ENCODE measurements around the gene CFDP1. TPM values are rescaled to one million over a fixed set of nuclear protein-coding genes. Genes with fewer than 3 reads are reported as not detected.
A peak's percentile ranks its signal among the peaks of the same experiment; 100 is the strongest.

The CFDP1 gene
- polyA plus RNA-seq, 2 of the 4 experiments (the other 2 are of a cell fraction), result 70.2 to 72.8 TPM

- FAIRE-seq, result no peak
- ATAC-seq, result no peak
- H3K4me3 ChIP-seq, result no peak overlapping the region
- TF ChIP-seq PHF8 (IDR thresholded peaks at IDR 0.05; ENCODE audit: borderline replicate concordance, low read depth), result no peak
- TF ChIP-seq SMC3 (IDR thresholded peaks at IDR 0.05), result no peak
- no peak for TF ChIP-seq JUN (IDR thresholded peaks at IDR 0.05)
- no peak for TF ChIP-seq MAX (IDR thresholded peaks at IDR 0.05)
- TF ChIP-seq EHF (CRISPR knock-in tag; IDR thresholded peaks at IDR 0.05), result no peak
- TF ChIP-seq PBX3 (IDR thresholded peaks at IDR 0.05), result no peak
- no peak for TF ChIP-seq HES2 (IDR thresholded peaks at IDR 0.05)
- DNase-seq (ENCODE audit: low read depth in 1 of 2, low spot score in 1 of 2), result no peak
- peaks cover 21% of the 10 kb centered on the region; the same call in 2 of the 3 replicates for H3K4me1 ChIP-seq
- WGBS (ENCODE audit: missing lambda C conversion rate), result 80% methylated on average over 3 of the region's 3 CpGs
- ChIA-PET CTCF (interaction anchor here (0.7 to 3.7 kb wide), 4 partner anchors 13 to 138 kb away, joined by 3 to 21 read pairs (median 3); no protein-coding TSS in a partner anchor), POLR2A (no interaction called here)
- H3K27ac ChIP-seq, result no peak overlapping the region
- H3K4me2 ChIP-seq, result no peak overlapping the region
- H3K9me3 ChIP-seq, result no peaks in the 10 kb centered on the region
Observed at GRCh38 chr16:75372236-75372856, 61.0 kb downstream of the CFDP1 start.

- Histone ChIP-seq H3K27ac (no peak overlapping the region), H3K4me1 (peaks cover 21% of the 10 kb centered on the region; the same call in 2 of the 3 replicates), H3K4me3 (no peak overlapping the region), H3K4me2 (peak overlapping the region; percentile 24; the same call in 1 of the 3 replicates), H3K9me3 (no peaks in the 10 kb centered on the region)
- 69% methylated on average over 3 of the region's 3 CpGs for WGBS (ENCODE audit: missing lambda C conversion rate)
- ChIA-PET CTCF (interaction anchor here (0.9 to 1.4 kb wide), 2 partner anchors 94 to 137 kb away, joined by 3 to 4 read pairs; no protein-coding TSS in a partner anchor), POLR2A (no interaction called here)
- FAIRE-seq, result no peak
- ATAC-seq, result no peak
- DNase-seq (ENCODE audit: low read depth in 1 of 2, low spot score in 1 of 2), result no peak
- TF ChIP-seq, protein P1, sequence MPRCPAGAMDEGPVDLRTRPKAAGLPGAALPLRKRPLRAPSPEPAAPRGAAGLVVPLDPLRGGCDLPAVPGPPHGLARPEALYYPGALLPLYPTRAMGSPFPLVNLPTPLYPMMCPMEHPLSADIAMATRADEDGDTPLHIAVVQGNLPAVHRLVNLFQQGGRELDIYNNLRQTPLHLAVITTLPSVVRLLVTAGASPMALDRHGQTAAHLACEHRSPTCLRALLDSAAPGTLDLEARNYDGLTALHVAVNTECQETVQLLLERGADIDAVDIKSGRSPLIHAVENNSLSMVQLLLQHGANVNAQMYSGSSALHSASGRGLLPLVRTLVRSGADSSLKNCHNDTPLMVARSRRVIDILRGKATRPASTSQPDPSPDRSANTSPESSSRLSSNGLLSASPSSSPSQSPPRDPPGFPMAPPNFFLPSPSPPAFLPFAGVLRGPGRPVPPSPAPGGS (IDR thresholded peaks at IDR 0.05), result no peak
- no peak for TF ChIP-seq FOXS1 (CRISPR knock-in tag; IDR thresholded peaks at IDR 0.05)
- TF ChIP-seq BHLHE40 (IDR thresholded peaks at IDR 0.05; ENCODE audit: low read depth, low read length), result no peak
- no peak for TF ChIP-seq ATOH8 (CRISPR knock-in tag; IDR thresholded peaks at IDR 0.05; ENCODE audit: low read depth)
- no peak for TF ChIP-seq FOSB (CRISPR knock-in tag; IDR thresholded peaks at IDR 0.05)
- TF ChIP-seq TFCP2L1 (CRISPR knock-in tag; IDR thresholded peaks at IDR 0.05), result no peak
- TF ChIP-seq KDM5A (IDR thresholded peaks at IDR 0.05), result no peak
- no peak for TF ChIP-seq HDAC2 (IDR thresholded peaks at IDR 0.05)
- TF ChIP-seq RCOR1 (IDR thresholded peaks at IDR 0.05; ENCODE audit: low read depth, low read length), result no peak
Observed at GRCh38 chr16:75371171-75371570, 62.1 kb downstream of the CFDP1 start.

DNA sequence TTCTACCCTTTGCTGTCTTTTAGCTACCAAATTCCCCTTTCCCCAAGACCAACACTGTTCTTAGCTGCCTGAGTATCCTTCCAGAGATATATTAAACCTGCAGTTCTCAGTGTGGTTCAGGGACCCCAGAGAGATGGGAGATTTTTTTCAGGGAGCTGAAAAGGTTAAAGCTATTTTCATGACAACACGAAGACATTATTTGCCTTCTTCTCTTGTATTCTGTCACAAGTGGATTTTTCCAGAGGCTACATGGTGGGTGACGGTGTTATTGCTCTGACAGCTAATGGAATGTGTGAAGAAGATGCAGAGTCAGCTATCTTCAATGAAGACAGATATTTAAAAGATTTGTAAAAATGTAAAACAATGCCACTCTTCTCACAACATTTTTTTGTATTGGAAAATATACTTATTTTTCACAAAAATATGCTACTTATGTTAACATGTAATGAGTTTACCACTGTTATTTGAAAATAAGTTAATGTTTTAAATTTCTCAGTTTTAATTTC is 69.0 kb downstream of the CFDP1 start:
- H3K4me2 ChIP-seq, result no peak overlapping the region
- no peak overlapping the region for H3K4me3 ChIP-seq
- no peak for DNase-seq (ENCODE audit: low read depth in 1 of 2, low spot score in 1 of 2)
- no peak for ATAC-seq
- POLR2A ChIA-PET, result no interaction called here
- CTCF ChIA-PET, result interaction anchor here (0.5 to 1.3 kb wide), 5 partner anchors 13 to 221 kb away, joined by 3 read pairs; partner anchors contain the start of gene TMEM170A
- TF ChIP-seq FOSB (CRISPR knock-in tag; IDR thresholded peaks at IDR 0.05) (no peak), MAFK (IDR thresholded peaks at IDR 0.05; ENCODE audit: partially characterized antibody) (peak; percentile 69)
- no peaks in the 10 kb centered on the region for H3K4me1 ChIP-seq
- no peaks in the 10 kb centered on the region for H3K9me3 ChIP-seq
- FAIRE-seq, result no peak
- WGBS (ENCODE audit: missing lambda C conversion rate), result 91% methylated on average over 2 of the region's 2 CpGs
- H3K27ac ChIP-seq, result no peak overlapping the region
